Measurements from ENCODE around the gene SLC10A7.

Gene SLC10A7

DNA sequence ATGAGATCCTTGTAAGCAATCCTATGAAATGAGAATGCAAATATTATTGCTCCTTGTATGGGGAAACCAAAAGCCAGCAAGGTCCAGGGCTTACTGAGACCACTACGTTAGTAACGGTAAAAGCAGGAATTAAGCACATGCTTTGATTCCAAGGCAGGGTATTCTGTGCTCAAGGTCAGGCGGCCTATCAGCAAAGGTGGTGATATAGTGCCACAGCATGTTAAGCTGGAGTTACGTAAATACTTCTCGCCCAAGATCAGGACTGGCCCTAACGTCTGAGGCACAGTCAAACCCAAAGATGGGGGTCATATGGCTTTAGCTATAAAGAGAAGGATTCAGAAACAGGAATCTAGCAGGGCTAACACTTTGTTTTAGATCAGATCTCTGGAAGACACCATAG lies 27.6 kb downstream of the SLC10A7 start:
- no peak for DNase-seq (ENCODE audit: low read depth, low spot score)

DNA sequence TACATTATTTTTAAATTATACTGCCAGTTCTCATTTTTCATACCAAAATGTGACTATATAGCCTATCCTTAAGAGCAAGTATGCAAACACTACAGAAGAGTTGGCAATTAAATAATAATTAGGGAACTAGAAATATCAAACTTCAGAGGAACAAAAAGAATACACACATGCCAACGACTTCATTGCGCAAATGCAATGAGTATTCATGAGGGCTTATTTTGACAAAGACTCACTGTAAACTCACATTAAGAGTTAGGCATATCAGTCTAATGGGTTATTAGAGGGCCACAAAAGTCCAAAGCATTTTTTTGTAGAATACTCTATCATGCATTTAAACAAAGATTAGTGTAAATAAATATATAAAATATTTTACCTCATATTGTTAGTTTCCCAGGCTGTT lies 31.6 kb downstream of the SLC10A7 start:
- no peak for DNase-seq (ENCODE audit: low read depth, low spot score)

DNA sequence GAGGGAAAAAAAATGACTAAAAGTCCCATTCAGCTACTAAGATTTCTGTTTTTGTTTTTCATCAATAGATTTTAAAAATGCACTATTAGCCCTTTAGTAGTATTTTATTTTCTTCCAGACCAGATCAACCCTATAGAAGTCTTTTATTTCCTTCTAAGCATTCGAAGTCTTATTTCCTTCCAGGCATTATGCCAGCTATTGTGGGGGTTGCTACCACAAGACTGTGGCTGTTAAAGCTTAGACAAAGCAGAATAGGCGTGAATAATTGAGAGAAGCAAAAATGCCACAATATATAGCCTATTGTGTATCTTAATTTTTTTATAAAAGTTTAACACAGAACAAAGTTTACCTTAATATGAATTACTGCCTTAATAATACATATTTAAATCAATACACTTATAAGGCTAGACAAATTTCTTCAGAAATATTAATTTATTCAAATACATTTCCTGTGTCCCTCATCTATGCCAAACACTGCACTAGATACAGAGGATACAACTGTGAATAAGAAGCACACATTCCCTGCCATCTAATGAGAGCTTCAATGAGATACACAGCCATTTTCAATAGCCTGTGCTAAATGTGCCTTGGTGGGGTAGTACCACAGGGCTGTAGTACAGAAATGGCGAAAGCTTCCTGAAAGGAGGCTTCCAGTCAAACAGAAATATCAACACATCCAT lies 33.1 kb downstream of the SLC10A7 start:
- DNase-seq (ENCODE audit: low read depth, low spot score) = no peak

DNA sequence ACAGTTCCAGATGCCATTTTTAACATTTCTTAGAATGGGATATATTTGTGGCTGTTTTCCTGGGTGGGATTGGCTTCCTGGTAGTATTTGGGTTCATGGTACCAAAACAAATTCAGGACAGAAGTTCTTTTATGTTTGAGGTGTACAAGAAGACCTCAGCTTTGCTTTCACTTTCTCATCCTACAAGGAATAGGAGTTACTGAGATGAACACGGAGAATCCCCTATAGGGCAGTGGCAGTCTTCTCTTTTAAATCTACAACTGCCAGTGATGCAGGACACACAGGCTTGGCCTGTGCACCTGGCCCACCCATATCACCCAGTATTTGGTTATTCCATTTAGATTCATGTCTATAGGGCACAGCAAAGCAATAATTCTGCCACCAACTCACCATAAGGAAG lies 35.2 kb downstream of the SLC10A7 start:
- no peak for DNase-seq (ENCODE audit: low read depth, low spot score)

DNA sequence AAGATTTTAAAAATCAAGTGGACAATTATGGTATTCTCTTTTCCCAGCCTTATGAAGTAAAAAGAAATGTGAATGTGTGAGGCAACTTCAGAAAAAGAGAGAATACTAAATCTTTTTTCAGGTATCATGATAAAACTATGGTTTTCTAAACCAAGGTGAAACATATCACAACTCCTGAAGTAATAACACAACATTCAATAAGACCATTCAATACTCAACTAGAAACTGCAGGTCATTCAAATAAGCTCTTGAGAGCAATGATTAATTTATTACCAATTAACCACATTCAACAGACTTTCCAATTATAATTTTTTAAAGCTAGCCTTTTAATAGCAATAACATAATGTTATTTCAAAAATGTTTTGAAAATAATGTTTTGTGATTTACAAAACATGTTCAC lies 35.8 kb downstream of the SLC10A7 start:
- DNase-seq (ENCODE audit: low read depth, low spot score) = no peak

DNA sequence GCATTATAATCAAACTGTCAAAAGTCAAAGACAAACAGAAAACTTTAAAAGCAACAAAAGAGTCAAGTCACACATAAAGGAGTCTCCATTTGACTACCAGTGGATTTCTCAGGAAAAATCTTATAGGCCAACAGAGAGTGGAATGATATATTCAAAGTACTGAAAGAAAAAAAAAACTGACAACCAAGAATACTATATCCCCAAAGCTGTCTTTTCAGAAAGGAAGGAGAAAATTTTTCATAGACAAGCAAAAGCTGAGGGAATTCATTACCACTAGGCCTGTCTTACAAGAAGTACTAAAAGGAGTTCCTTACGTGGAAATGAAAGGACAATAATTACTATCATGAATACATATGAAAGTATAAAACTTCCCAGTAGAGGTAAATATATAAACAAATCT lies 39.0 kb downstream of the SLC10A7 start:
- no peak for DNase-seq (ENCODE audit: low read depth, low spot score)

DNA sequence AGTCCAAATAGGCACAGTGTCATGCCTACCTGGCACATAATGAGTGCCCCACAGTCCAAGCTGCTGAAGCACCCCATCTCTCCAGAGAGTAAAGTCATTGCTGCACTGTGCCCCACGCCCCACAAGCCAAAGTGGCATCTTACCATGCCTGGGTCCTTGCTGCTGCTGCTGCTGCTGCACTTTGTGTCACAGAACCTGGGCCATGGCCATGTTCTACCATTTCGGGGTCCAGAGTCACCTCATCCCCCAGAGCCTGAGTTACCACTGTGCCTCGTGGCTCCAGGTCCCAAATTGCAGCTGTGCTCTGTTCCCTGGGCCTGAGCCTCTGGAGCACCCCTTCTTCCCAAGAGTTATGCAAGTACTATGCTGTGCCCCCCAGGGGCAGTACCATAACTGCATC lies 40.5 kb downstream of the SLC10A7 start:
- no peak for DNase-seq (ENCODE audit: low read depth, low spot score)

DNA sequence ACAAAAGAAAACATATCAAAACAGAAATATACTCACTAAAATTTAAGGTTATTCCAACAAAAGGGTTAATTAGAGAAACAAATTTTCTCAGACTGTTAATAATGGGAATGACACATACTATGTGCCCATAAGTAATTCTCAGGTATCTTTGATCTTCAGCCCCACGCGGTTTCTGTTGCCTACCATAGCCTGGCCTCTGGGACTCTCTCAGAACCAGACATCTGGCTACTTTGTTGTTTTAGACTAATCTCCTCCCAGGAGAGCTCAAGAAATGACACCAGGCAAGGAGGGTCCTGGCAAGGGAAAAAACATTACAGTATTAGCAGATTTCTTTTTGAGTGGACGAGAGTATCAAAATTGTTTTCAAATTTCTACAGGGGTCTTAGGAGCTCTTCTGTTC lies 43.7 kb downstream of the SLC10A7 start:
- no peak for DNase-seq (ENCODE audit: low read depth, low spot score)

DNA sequence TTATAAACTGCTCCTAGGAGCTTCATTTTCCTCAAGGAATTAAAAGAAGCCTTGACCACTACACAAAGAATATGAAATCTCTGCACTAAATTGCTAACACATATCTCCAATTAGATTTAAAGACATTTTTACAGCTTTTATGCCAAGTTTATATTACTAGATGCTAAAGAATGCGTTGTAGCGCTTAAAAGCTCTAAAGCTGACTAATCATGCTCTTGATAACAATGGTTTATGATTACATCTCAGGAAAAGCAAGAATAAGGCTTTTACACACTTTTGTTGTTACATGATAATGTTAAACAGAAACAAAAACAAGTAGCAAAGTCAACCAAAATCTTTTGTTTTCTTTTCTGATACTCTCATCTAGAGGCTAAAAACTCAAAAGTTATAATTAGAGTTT lies 44.7 kb downstream of the SLC10A7 start:
- DNase-seq (ENCODE audit: low read depth, low spot score) = no peak

DNA sequence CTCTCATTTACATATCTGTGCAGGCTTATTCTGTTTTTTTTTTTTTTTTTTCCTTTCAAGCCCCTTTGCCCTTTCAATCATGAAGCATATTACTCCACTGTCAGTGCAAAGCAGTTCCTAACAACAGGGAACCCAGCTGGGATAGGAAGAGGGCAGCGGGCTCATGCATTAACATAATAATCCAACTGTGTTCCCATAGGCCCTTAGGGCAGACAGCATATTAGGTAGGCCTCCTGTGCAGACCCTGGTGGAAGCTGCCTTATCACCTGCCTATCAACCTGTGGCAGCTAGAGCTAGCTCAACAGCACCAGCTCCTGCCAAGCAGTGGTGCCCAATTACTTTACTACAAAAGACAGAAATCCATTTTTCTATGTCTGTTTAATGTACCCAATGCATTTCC lies 49.3 kb downstream of the SLC10A7 start:
- peak; percentile 52 for DNase-seq (ENCODE audit: low read depth, low spot score)

DNA sequence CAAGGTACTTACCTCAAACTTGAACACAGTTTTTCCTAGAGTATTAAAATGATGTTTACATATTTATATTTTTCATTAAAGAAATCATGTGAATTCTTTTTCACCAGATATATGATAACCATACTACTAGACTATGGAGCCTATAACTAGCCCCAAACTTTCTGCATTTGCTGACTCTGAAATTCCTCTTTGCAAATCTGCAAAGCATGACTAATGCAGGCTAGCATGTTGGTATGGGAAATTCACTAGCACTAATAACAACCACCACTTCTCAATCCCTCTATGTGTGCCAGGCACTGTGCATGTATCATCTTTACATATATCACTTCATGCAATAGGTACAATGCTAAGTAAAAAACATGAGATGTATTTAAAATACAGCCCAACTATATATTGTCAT lies 51.1 kb downstream of the SLC10A7 start:
- no peak for DNase-seq (ENCODE audit: low read depth, low spot score)

DNA sequence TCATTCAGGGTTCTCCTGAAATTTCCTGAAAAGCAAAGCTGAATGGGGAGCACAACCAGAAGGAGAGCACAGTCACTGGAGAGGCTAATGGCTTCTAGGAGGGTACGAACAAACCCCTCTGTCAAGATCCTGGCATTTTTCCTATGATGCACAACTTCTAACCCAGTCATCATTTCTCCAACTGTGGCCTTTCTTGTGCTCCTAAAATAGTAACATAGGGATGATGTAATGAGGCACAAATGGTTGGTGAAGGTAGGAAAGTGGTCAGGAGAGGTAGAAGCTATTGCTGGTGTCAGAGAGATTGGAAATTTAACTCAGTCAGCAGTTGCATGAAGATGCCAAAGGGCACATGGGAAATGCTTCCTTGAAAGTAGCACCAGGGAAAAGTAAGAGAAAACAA lies 52.7 kb downstream of the SLC10A7 start:
- DNase-seq (ENCODE audit: low read depth, low spot score) = no peak

DNA sequence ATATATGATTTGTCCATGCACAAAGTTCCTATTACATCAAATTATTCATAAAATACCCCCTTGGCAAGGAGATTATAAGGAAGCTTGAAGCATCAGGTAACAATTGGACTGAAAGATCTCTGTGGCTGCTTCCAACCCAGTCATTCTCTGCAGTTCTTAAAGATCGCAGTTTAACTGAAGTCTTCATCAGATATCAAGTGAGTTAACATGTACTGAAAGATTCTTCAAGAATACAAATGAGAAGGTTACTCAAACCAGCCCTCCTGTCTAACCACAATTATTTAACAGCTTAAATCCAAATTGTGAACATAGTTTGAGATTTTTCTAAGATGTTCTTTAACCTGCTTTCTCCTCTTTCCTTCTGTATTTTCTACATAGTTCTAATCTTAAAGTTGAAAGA lies 56.1 kb downstream of the SLC10A7 start:
- no peak for DNase-seq (ENCODE audit: low read depth, low spot score)

DNA sequence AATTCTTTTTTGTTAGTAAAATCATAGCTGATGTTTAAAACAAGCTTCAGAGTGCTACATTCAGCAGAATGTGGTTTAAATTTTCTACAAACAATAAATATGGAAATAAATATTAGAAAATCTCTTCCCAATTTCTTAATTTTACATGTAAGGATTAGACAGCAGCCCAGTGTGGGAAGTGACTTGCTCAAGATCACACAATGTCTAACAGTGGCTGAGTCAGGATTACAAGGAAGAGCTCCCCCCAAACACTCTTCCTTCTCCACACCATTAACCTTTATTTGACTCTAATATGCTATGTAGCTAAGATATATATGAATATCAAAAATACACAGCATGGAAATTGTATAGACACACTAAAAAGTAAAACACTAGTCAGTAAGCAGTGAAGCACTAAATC lies 59.5 kb downstream of the SLC10A7 start:
- DNase-seq (ENCODE audit: low read depth, low spot score) = no peak

DNA sequence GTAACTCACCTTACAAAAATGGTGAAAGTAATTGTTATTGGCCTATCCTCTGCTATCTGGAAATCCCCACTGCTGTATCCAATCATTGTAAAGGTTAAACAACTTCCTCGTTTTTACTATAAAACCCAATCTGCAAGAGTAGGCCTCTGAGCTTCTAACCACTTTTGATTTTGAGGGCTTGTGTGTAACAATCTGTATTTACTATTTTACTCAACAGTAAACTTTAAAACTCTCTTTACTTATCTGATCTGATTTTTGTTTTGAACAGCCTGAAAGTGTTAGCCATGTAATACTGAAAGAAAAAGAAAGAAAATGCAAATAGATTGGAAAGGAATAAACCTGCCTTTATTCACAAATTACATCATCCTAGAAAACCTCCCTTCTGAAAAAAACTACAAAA lies 63.1 kb downstream of the SLC10A7 start:
- no peak for DNase-seq (ENCODE audit: low read depth, low spot score)

DNA sequence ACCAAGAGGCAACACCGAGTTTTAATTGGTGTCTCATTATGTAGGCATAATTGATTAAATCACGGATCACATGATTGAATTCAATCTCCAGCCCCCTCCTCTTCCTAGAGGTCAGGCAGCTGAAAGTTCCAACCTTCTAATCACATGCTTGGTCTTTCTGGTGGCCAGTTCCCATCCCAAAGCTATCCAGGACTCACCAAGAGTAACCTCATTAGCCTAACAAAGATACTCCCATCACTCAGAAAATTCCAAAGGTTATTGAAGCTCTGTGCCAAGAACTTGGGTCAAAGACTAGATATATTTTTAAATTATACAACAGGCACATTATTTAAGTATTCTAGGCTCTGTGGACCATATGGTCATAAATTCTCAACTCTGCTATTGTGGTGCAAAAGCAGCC lies 65.1 kb downstream of the SLC10A7 start:
- DNase-seq (ENCODE audit: low read depth, low spot score) = no peak

DNA sequence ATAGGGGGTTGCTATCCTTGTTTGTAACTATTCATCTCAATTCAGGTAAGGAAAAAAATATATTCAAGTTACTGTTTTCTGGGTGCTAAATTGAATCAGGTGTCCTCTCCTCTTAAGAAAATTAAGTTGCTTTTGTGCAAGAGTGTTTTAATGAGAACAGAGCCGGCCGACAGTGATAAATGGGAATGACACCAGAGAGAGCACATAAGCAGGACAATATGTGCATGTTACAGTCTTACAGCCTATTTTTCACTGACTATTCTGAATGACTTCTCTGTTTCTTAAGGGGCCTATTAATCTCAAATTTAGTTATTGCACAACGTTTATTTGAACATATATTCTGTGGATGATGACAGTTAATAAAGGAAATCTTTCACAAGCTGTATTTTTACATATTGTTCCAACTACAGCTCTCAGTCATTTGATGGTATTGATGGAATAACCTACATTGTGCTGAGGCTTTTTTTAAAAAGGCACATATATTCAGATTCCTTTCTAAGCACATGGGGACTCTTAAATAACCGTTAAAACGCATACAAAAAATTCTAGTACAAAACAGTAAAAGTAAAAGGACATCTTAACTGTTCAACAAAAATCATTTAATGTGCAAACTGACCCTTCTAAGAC lies 68.4 kb downstream of the SLC10A7 start:
- DNase-seq (ENCODE audit: low read depth, low spot score) = no peak

DNA sequence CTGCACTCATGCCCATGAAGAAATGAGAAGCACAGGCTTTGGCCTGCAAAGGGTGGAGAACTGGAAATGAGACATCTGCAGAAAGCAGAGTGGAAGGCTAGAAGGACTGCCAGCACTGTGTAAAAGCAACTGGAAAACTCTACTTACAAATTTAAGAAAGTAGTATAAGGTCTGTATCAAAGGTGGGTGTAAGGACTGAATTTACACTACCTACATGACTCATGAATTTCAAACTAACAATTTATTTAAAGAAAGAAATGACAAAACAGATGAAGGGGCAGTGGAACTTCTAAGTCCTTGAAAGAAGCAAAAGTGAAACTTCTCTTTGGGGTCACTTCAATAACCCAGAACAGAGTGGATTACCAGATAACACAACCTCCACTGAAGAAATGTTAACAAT lies 71.2 kb downstream of the SLC10A7 start:
- no peak for DNase-seq (ENCODE audit: low read depth, low spot score)

DNA sequence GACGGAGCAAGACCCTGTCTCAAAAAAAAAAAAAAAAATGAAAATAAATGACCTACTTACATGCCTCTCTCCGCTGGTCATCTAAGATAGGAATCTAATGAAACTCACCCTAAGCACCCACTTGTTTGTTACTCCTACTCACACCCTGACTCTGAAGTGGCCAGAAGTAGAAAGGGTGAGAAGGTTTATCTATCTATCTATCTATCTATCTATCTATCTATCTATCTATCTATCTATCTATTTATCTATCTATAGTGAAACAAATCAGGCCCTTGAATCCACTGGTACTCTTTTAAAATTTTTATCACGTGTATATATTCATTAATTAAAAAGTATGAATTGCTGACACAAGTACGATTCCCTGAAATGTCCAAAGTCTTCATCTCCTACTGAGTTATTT lies 75.2 kb downstream of the SLC10A7 start:
- no peak for DNase-seq (ENCODE audit: low read depth, low spot score)

DNA sequence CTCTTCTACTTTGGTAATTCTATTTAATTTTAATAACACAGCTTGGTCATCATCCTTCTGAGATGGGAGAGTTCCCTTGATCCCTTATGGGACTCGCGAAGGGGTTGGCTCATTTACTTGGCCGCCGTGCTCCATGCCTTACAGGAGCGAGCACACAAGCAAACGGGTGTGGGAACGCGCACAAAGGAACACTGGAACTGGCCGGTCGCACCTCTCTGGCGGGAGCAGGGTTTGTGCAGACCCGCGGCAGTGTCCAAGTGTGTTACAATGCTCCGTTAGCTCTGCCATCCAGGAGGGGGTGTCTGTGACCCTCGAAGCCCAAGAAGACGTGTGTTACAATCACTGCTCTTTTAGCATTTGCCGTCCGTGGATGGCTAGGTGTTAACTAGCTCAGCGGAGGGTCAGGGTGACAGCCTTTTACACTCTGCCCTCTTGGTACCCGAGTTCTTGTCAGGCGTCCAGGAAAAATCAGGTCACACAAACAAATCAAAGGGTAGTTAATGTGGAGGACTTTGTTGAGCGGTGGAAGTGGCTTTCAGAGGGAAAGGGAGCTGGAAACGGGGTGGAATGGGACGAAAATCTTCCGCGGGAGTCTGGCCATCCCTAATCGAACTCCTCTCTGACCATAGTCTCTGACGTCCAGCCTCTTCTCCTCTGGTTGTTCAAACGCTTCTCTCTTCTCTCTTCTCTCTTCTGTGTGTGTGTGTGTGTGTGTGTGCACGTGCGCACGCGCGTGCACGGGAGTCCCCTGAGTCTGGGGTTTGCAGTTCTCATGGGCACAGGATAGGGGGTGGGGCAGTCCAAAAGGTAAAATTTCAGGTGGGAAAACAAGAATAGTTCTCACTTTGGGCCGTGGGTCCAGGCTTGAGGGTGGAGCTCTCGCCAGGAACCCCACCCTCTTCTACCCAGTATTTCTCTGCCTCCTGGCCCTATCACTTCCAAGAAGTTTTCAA lies 76.3 kb downstream of the SLC10A7 start:
- no peak for DNase-seq (ENCODE audit: low read depth, low spot score)

DNA sequence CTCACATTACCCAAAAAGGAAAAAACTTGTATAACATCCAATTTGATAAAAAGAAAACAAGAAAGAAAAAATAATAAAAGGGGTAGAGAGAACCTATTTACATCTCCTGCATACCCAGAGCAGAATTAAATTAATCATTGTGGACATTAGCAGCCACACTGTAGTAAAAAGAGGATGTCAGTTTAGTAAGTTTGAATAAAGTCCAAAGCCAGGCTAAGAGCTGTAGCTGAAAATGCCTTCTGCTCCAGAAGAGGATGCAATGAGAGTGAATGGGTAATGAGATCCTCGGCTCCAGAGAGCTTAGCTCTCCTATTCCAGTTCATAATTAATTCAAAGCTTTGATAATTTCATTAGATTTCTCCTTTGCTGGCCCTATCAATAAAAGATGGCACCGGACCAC lies 78.2 kb downstream of the SLC10A7 start:
- no peak for DNase-seq (ENCODE audit: low read depth, low spot score)

DNA sequence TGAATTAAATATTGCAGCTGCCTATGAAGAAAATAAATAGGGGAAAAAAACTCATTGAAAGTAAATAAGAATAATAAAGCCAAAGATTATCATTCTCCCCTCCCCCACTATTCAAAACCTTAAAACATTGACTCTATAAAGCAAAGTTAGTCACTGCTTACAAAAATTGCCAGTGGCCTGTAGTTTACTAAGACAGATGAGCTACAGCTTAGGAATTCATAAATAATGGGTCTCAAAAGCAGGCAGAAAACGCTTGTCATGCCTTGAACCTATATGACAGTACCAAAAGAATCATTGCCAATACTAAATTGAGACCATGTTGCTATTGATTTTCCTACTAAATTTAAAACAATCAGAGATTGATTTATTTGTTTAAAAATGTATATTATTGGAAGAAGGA lies 78.9 kb downstream of the SLC10A7 start:
- no peak for DNase-seq (ENCODE audit: low read depth, low spot score)

DNA sequence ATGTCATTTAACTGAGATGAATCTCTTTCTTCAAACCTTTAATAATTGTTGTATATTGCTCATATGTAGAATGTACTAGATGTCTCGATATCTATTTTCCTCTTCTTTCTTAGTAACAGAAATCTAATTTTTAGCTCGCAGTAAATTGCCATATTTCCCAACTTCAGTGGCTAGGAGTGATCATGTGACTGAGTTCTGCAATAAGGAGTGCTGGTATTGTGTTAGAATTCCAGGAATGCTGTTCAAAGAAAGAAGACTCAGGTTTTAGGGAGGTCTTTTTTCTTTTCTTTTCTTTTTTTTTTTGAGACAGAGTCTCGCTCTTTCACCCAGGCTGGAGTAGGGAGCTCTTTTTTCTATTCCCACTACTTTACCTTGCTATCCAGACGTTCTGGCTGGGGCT lies 81.7 kb downstream of the SLC10A7 start:
- DNase-seq (ENCODE audit: low read depth, low spot score) = no peak
